LNCaP clone FGC (cell line): ENCODE measurements around the gene MTA1.

Source experiments
- DNase-seq: peaks from one replicate; pipeline ENCODE4 v3.0.0-alpha.2; 2011; ENCODE audit warnings: low read depth
- H3K4me3 ChIP-seq: 2 replicates; pipeline ENCODE4 v1.5.1; 2011; ENCODE audit warnings: mild to moderate bottlenecking, low read depth, low read length, control low read depth
- TF ChIP-seq, protein P1 (sequence below): IDR thresholded peaks from 2 replicates; pipeline ENCODE4 v1.5.1; 2012; ENCODE audit warnings: mild to moderate bottlenecking; ENCODE audit not compliant: control insufficient read depth, insufficient read depth; ENCODE audit errors: extremely low read depth

Gene MTA1

DNA sequence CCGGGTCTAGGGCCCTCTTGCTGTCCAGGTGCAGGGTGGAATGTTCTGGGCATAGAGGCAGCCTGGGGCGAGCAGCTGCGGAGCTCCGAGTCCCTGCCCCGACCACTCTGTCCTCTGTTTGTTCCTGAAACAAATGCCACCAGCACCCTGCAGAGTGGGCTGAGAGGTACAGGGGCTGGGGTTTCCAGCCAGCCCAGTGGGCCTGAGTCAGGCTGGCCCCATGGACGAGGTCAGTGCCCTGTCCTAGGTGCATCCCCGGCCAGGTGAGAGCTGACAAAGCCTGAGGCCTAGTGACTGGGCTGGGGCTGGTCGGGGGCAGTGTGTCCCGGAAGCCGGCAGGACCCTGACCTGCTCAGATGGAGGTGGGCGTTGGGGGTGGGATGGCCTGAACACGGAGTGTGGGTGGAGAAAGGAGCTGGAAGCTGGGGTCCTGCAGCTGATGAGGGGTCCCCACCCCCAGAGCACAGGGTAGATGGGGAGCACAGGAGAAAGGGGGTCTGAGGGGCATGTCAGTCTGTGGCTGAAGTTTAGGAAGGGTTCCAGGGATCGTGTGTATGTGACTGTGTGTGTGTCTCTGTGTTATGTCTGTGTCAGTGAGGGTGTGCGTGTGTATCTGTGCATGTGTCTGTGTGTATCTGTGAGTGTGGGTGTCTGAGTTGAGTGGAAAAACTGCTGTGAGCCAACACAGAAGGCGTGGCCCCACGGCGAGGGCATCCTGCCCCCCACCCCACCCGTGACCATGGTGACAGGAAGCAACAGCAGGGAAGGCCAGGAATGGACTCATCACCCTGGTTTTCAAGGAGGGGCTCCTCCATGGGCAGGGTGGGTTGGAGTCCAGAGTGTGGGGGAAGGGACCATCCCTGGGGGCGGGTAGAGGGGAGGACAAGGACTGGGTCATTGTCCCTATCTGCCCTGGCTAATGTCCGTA is 64.7 kb downstream of the MTA1 start:
- no peak for DNase-seq
- TF ChIP-seq, protein P1, sequence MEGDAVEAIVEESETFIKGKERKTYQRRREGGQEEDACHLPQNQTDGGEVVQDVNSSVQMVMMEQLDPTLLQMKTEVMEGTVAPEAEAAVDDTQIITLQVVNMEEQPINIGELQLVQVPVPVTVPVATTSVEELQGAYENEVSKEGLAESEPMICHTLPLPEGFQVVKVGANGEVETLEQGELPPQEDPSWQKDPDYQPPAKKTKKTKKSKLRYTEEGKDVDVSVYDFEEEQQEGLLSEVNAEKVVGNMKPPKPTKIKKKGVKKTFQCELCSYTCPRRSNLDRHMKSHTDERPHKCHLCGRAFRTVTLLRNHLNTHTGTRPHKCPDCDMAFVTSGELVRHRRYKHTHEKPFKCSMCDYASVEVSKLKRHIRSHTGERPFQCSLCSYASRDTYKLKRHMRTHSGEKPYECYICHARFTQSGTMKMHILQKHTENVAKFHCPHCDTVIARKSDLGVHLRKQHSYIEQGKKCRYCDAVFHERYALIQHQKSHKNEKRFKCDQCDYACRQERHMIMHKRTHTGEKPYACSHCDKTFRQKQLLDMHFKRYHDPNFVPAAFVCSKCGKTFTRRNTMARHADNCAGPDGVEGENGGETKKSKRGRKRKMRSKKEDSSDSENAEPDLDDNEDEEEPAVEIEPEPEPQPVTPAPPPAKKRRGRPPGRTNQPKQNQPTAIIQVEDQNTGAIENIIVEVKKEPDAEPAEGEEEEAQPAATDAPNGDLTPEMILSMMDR: no peak
- no peak overlapping the region for H3K4me3 ChIP-seq

DNA sequence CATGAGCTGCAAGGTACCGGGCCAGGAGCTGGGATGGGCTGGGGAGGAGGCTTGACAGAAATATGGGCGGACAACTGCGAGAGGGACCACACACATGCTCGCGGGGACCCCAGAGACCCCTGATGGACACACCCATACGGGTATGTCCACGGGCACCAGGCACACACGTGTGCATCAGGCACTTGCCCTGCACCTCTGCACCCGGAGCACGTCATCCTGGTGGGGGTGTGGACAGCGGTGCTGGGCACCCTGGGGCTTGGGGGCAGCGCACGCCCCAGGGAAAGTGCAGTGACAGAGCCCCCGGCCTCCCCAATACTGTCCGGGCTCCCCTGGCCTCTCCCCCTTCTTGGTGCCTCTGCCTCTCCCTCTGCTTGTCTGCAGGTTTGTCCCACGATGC is 65.4 kb downstream of the MTA1 start:
- H3K4me3 ChIP-seq: no peak overlapping the region
- TF ChIP-seq, protein P1: no peak
- DNase-seq: no peak

DNA sequence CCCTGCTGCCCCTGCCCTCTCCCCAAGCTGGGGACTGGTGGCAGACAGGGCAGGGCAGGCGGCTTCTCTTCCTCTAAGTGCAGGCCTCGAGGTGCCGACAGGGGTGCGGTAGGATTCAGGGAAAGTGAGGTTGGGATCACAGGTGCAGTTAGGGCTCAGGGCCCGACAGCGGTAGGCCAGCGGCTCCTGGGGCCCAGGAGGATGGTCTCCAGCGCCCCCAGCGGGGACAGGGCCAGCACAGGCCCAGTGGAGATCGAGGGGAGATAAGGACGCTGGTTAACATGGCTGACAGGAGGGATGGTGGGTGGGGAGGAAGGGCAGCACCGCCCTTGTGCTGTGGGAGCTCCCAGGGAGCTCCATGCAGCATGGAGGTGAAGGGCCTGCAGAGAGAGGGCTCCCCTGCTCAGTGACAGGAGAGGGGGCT is 66.1 kb downstream of the MTA1 start:
- DNase-seq: no peak
- H3K4me3 ChIP-seq: no peak overlapping the region
- TF ChIP-seq, protein P1: no peak

DNA sequence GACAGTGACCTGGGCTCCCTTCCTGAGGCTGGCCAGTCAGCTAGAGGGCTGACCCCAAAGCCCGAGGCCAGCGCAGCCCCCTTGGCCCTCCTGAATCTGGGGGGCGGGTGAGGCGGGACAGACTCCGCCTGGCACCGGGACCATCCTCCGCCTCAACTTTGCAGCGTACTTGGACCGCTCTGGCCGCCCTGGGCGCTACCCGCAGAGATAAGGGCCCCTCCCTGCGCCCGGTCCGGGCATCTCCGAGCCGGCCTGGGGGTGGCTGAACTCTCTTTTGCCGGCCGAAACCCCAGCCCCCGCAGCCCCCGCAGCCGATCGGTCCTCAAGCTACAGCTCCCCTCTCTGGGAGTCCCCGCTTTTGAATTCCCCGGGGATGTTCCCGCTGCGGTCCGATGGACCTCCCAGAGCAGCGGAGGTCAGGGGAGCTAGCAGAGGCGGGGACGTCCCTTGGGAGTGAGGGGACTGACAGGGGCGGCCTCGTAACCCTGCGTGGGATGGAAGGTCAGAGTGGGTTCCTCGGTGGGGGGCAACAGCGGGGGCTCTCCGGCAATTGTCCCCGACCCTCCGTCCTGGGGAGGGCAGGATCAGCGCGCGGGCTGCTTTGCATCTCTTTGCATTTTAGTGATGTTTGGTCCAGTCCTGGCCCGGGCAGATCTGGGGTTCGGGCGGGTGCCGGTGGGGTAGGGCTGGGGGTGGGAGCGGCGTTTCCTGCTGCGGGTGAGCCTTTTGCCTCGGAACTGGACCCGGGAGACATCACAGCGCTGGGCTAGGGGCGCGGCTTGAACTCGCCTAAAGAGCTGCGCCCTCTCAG is 66.7 kb downstream of the MTA1 start, which contains the start of gene CRIP1:
Gene CRIP1, plus strand, starts transcription at position 724 of the 811 bp plus-strand sequence. CDS start 374 bp downstream, outside the sequence.
- no peak for DNase-seq
- no peak within 1 kb of the TSS for H3K4me3 ChIP-seq
- TF ChIP-seq, protein P1: no peak

DNA sequence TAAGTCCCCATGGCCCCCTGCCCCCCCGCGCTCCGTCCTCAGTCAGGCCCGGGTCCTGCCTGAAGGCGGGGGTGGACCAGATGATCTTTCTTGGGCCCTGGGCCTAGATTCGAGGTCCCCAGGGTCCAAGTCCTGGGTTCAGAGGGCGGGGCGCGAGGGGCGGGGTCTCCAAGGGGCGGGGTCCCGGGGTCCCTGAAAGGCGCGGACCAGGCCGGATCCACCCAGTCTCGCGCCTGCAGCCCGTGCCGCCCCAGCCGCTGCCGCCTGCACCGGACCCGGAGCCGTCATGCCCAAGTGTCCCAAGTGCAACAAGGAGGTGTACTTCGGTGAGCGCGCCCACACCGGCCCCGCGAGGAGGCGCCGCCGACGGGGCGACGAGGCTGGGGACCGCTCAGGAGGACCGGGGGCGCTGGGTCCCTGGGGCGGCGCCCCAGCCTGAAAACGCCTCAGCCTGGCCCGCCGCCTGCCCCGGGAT is 67.4 kb downstream of the MTA1 start:
- TF ChIP-seq, protein P1: no peak
- no peak overlapping the region for H3K4me3 ChIP-seq
- no peak for DNase-seq

DNA sequence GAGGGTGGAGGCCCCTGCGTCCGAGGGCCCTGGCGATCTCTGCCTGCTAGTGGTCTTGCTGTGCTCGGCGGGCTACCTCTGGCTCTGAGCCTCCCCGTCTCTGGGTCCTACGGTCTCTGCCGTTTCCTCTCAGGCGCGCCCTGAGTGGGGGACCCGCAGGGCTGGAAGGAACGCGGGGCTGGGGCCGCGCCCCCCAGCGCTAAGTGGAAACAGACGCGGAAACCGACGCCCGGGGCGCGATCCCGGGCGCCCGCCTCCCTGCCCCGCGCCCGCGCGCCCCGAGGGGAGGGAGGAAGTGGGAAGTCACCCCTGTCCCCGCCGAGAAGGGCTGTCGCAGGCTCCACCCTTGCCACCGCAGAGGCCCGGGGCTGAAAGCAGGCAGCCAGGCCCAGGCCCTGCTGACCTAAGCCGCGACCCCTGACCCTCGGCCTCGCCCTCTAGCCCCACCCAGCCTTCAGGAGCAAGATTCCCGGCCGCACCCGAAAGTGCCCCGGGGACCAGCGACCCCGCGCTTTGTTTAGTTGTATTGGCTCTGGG is 67.9 kb downstream of the MTA1 start:
- TF ChIP-seq, protein P1: no peak

More for the DNA sequence above, 67.9 kb downstream of the MTA1 start:
- DNase-seq: no peak
- no peak overlapping the region for H3K4me3 ChIP-seq
